GM18505 (cell line): Measurements from ENCODE around the gene DNAH3.
"Not testable (repeated sequence)": the region's sequence is repeated elsewhere in the genome, so short reads cannot be mapped to it uniquely, and the experiment has no call there.

Experiments
- ATAC-seq: cut with Tn5 transposase; IDR thresholded peaks from one replicate; pipeline ENCODE4 v1.9.1; 2021; ENCODE audit not compliant: unreplicated experiment
- POLR2A ChIP-seq: IDR thresholded peaks from 4 replicates; pipeline ENCODE4 v1.6.1; 2011; ENCODE audit warnings: borderline replicate concordance; ENCODE audit not compliant: insufficient read depth, insufficient read length; ENCODE audit errors: extremely low read depth

Gene DNAH3

GRCh38 chr16:21150375-21151001 is at the start of gene DNAH3:
TSS of gene DNAH3 (minus strand) at chr16:21150846. CDS start at chr16:21150319, 527 bp downstream.
- no peak for TF ChIP-seq POLR2A
- ATAC-seq: no peak

GRCh38 chr16:21199607-21200218 is 49.1 kb upstream of the DNAH3 start:
- ATAC-seq: no peak
- no peak for TF ChIP-seq POLR2A

GRCh38 chr16:21197621-21198020 is 47.0 kb upstream of the DNAH3 start:
- no peak for ATAC-seq
- no peak for TF ChIP-seq POLR2A

GRCh38 chr16:21197112-21197511 is 46.5 kb upstream of the DNAH3 start:
- no peak for ATAC-seq
- no peak for TF ChIP-seq POLR2A

- not testable (repeated sequence) for ATAC-seq
Observed at GRCh38 chr16:21195330-21195729, 44.7 kb upstream of the DNAH3 start.

DNA sequence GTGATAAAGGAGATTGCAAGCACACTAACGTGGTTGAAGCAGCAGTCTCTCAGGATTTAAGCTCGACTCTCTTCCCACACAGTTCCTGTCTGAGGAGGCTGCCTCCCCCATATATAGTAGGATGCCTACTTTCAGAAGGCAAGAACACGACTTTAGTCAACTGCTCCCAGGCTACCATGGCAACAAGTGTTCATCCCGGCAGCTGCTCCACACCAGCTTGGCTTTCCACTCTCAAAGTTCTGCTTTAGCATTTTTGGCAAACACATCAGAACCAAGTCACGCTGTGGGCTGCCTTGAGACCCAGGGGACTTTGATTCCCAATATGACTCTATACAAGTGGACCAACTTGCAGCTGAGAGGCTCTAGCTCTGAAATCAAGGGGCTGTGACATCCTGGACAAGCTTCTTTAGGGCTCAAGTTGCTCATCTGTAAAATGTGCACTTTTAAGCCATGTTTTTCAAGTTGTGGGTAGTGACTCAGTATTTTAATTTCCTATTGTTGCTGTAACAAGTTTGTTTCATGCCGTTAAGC is 44.2 kb upstream of the DNAH3 start:
- no peak for ATAC-seq
- no peak for TF ChIP-seq POLR2A

DNA sequence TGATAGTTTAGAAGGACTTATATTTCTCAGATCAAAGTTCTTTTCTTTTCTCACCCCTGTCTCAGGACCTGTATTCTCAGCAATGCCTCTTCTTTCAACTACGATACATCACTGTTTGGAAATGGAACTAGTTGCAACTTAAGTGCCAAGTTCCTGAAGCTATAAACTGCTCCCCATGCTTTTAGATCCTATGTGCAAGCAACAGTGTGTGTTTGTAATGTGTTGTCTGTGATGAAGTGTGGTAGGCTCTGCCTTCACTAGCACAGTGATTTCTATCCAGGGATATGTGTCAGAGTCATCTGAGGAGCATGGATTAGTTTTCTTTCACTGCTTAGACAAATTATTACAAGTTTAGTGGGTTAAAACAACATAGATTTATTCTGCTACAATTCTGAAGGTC is 42.3 kb upstream of the DNAH3 start:
- no peak for ATAC-seq
- no peak for TF ChIP-seq POLR2A

DNA sequence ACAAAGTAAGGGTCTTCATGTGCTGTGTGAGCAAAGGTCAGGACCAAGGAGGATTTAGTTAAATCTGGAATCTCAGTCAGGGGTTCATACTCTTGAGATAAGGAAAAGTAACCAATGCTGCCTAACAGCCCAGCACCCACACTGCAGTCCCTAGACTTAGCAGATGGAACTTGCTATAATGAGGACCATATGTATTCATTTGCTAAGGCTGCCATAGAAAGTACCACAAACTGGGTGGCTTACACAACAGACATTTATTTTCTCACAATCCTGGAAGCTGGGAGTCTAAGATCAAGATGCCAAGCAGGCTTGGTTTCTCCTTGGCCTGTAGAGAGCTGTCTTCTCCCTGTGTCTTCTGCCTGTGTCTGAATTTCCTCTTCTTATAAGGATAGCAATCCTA is 40.0 kb upstream of the DNAH3 start:
- no peak for TF ChIP-seq POLR2A

GRCh38 chr16:21190013-21190412 is 39.4 kb upstream of the DNAH3 start:
- no peak for TF ChIP-seq POLR2A
- no peak for ATAC-seq

More for the DNA sequence above, 40.0 kb upstream of the DNAH3 start:
- ATAC-seq: no peak

GRCh38 chr16:21189311-21189710 is 38.7 kb upstream of the DNAH3 start:
- no peak for TF ChIP-seq POLR2A
- ATAC-seq: no peak

DNA sequence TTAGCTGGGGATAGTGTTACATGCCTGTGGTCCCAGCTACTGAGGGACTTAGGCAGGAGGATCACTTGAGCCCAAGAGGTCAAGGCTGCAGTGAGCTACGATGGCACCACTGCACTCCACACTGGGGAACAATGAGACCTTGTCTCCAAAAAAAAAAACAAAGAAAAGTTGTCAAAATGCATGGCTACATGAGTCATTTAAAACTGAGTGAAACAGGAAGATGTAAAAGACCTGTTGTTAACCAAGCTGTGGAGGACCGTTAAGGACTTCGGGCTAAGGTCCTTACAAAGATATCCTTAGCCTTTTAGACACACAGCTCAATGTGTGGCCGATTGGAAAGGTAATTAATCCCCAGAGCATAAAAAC is 35.7 kb upstream of the DNAH3 start:
- no peak for TF ChIP-seq POLR2A
- ATAC-seq: no peak

- no peak for TF ChIP-seq POLR2A
Observed at GRCh38 chr16:21185659-21186325, 35.1 kb upstream of the DNAH3 start.

GRCh38 chr16:21184834-21185233 is 34.2 kb upstream of the DNAH3 start:
- TF ChIP-seq POLR2A: no peak
- ATAC-seq: no peak

More at GRCh38 chr16:21185659-21186325, 35.1 kb upstream of the DNAH3 start:
- no peak for ATAC-seq

GRCh38 chr16:21183995-21184394 is 33.3 kb upstream of the DNAH3 start:
- no peak for ATAC-seq
- no peak for TF ChIP-seq POLR2A
